ENCODE data around the gene DPYSL5. TPM values are rescaled to one million over a fixed set of nuclear protein-coding genes. Genes with fewer than 3 reads are reported as not detected.

DPYSL5 gene
- total and polyA plus RNA-seq, 10 of the 15 experiments (the other 5 are each of a cell fraction or from before 2014, with no cell fraction given), result not detected

- ChIA-PET POLR2A (no interaction called here), RAD21 (ENCODE audit: unreplicated experiment) (no interaction called here), SMC1A (ENCODE audit: uncharacterized antibody, unreplicated experiment) (interaction anchor here (0.5 to 0.8 kb wide), 3 partner anchors 69 to 476 kb away, joined by 3 read pairs; no protein-coding TSS in a partner anchor), CTCF (interaction anchor here (0.7 to 1.1 kb wide), 2 partner anchors 32 to 164 kb away, joined by 3 to 4 read pairs; no protein-coding TSS in a partner anchor)
- Histone ChIP-seq H3K36me3 (ENCODE audit: control insufficient read depth in 2 of 2, insufficient read depth in 2 of 2, low read length in 1 of 2) (no peaks in the 10 kb centered on the region), H3K79me2 (ENCODE audit: control insufficient read depth, insufficient read depth, low read length) (no peaks in the 10 kb centered on the region), H3K4me1 (ENCODE audit: control insufficient read depth, insufficient read depth, low read length) (no peaks in the 10 kb centered on the region), H3K4me2 (ENCODE audit: control insufficient read depth, insufficient read depth) (no peak overlapping the region), H3K9me3 (replicated peaks; ENCODE audit: control insufficient read depth, insufficient read depth, low read length) (no peaks in the 10 kb centered on the region), H3K4me3 (no peak overlapping the region), H3K27ac (ENCODE audit: control insufficient read depth, insufficient read depth) (no peak overlapping the region), H3K9ac (ENCODE audit: control insufficient read depth, insufficient read depth, low read length) (no peak overlapping the region), H4K20me1 (ENCODE audit: control insufficient read depth, insufficient read depth) (no peaks in the 10 kb centered on the region), H2AFZ (ENCODE audit: control insufficient read depth, low read depth, low read length) (no peak overlapping the region), H3K27me3 (replicated peaks in 1 of 2; ENCODE audit: control insufficient read depth in 2 of 2, insufficient read depth in 2 of 2, low read length in 1 of 2) (peaks cover 7 to 18% of the 10 kb centered on the region in 2 experiments; a peak in 3 of 4 replicates)
- TF ChIP-seq BHLHE40 (IDR thresholded peaks at IDR 0.05; ENCODE audit: borderline replicate concordance in 1 of 2, low read depth in 2 of 2, low read length in 1 of 2) (no peak), PRDM15 (CRISPR knock-in tag; IDR thresholded peaks at IDR 0.05) (no peak), RELA (IDR thresholded peaks at IDR 0.05; ENCODE audit: borderline replicate concordance, partially characterized antibody) (no peak), RCOR1 (conservative IDR thresholded peaks at IDR 0.05; ENCODE audit: low read depth, low read length) (no peak), BCL3 (IDR thresholded peaks at IDR 0.05; ENCODE audit: borderline replicate concordance, insufficient read depth, low read depth, low read length, poor library complexity, severe bottlenecking) (no peak), NRF1 (conservative IDR thresholded peaks at IDR 0.05; ENCODE audit: low read depth, low read length) (no peak), ATF7 (IDR thresholded peaks at IDR 0.05; ENCODE audit: low read depth) (no peak), RUNX3 (IDR thresholded peaks at IDR 0.05; ENCODE audit: low read length) (no peak), MYC (IDR thresholded peaks at IDR 0.05; ENCODE audit: insufficient read depth, insufficient read length, insufficient replicate concordance, low read length, severe bottlenecking) (no peak), FOXK2 (IDR thresholded peaks at IDR 0.05) (no peak), TARDBP (IDR thresholded peaks at IDR 0.05; ENCODE audit: borderline replicate concordance) (no peak), YY1 (IDR thresholded peaks at IDR 0.05; ENCODE audit: low read depth, low read length) (no peak), ZBTB33 (IDR thresholded peaks at IDR 0.05) (no peak), SREBF1 (IDR thresholded peaks at IDR 0.05; ENCODE audit: low read length) (no peak)
- 31% methylated on average over 7 of the region's 7 CpGs for WGBS (ENCODE audit: insufficient coverage, insufficient replicate concordance, low lambda C conversion rate, missing lambda C conversion rate)
- ATAC-seq (no peak), DNase-seq (ENCODE audit: low read depth, low spot score) (no peak), FAIRE-seq (no peak)
- no TSS peak for BruUV-seq (replicated peaks)
- in situ Hi-C loops (cut with MboI) (no loop called here), intact Hi-C loops (cut with micrococcal nuclease; ENCODE audit: unreplicated experiment) (no loop called here)
Measured at GRCh38 chr2:26852405-26853306, 4.7 kb downstream of the DPYSL5 start.

All from GM12878 (cell line).